ENCODE results near the gene C2CD3. TPM values are rescaled to one million over a fixed set of nuclear protein-coding genes. Genes with fewer than 3 reads are reported as not detected.

Gene C2CD3
- total RNA-seq, 1 donor from 2014 or later, result 23.8 TPM

DNA sequence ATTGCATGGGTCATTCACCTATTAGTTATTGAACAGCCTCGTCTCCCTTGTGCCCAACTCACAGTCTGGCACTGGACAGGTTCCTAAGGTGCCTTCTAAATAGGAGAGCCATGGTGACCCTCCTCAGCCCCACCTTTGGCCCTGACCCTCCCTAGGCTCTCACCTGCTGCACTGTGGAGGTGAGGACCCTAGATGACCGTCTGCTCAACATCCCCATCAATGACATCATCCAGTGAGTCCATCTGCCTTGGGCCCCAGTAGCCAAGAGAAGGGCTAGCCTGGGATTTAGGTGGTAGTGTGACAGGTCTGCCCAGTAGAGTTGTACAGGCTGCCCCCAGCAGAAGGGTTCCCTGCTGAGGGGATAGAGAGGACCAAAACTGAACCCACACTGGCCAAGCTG is 201.7 kb downstream of the C2CD3 start:
- H3K27me3 ChIP-seq, result no peaks in the 10 kb centered on the region
- H3K27ac ChIP-seq, result no peak overlapping the region
- no peak for DNase-seq (ENCODE audit: extremely low spot score in 2 of 2)
- no peaks in the 10 kb centered on the region for H3K9me3 ChIP-seq
- peaks cover 21% of the 10 kb centered on the region for H3K4me1 ChIP-seq
- TF ChIP-seq POLR2AphosphoS5 (IDR thresholded peaks at IDR 0.05; ENCODE audit: insufficient read depth in 1 of 2, low read depth in 1 of 2) (no peak), POLR2A (IDR thresholded peaks at IDR 0.05) (no peak), CTCF (IDR thresholded peaks at IDR 0.05) (no peak)
- intact Hi-C loops (cut with DNase I), result no loop called here
- no peak overlapping the region for H3K4me3 ChIP-seq
- no peaks in the 10 kb centered on the region for H3K36me3 ChIP-seq

DNA sequence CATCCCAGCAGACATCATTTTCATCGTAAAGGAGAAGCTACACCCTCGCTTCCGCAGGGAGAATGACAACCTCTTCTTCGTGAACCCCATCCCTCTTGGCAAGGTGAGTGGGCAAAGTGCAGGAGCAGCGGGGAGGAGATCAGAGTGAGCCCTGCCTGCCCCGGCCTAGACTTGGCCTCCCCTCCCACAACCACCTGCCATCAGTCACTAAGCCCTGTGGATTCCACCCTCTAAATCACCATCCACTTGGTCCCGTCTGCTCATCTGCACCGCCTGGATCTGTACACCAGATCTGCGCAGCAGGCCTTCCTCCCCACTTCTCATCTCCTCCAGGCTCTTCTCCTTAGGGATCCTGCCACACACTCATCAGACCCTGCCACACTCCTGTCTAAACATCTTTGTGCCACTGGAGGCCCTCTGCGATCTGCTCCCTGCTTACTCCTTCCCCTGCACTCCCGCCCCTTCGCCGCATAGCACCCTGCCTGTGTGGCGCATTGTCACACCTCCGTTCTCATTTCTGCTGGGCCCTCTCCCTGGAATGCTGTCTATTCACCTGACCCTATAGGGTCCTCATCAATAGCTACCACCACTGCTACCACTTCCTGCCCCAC is 202.3 kb downstream of the C2CD3 start:
- H3K9me3 ChIP-seq, result no peaks in the 10 kb centered on the region
- DNase-seq (ENCODE audit: extremely low spot score in 2 of 2), result no peak
- H3K4me1 ChIP-seq, result peaks cover 15% of the 10 kb centered on the region
- TF ChIP-seq POLR2A (IDR thresholded peaks at IDR 0.05), result no peak
- TF ChIP-seq POLR2AphosphoS5 (IDR thresholded peaks at IDR 0.05; ENCODE audit: insufficient read depth in 1 of 2, low read depth in 1 of 2), result no peak
- TF ChIP-seq CTCF (IDR thresholded peaks at IDR 0.05), result no peak
- H3K4me3 ChIP-seq, result no peak overlapping the region
- no peaks in the 10 kb centered on the region for H3K27me3 ChIP-seq
- H3K27ac ChIP-seq, result no peak overlapping the region
- intact Hi-C loops (cut with DNase I), result no loop called here
- no peaks in the 10 kb centered on the region for H3K36me3 ChIP-seq

- no peaks in the 10 kb centered on the region for H3K36me3 ChIP-seq
- no peaks in the 10 kb centered on the region for H3K27me3 ChIP-seq
- TF ChIP-seq POLR2AphosphoS5 (IDR thresholded peaks at IDR 0.05; ENCODE audit: insufficient read depth in 1 of 2, low read depth in 1 of 2) (no peak), CTCF (IDR thresholded peaks at IDR 0.05) (no peak), POLR2A (IDR thresholded peaks at IDR 0.05) (no peak)
- H3K4me1 ChIP-seq, result peaks cover 9% of the 10 kb centered on the region
- intact Hi-C loops (cut with DNase I), result no loop called here
- H3K27ac ChIP-seq, result no peak overlapping the region
- DNase-seq (ENCODE audit: extremely low spot score in 2 of 2), result no peak
- H3K4me3 ChIP-seq, result no peak overlapping the region
- no peaks in the 10 kb centered on the region for H3K9me3 ChIP-seq
These were observed 205.1 kb downstream of the C2CD3 start for GRCh38 chr11:73965764-73966121.

DNA sequence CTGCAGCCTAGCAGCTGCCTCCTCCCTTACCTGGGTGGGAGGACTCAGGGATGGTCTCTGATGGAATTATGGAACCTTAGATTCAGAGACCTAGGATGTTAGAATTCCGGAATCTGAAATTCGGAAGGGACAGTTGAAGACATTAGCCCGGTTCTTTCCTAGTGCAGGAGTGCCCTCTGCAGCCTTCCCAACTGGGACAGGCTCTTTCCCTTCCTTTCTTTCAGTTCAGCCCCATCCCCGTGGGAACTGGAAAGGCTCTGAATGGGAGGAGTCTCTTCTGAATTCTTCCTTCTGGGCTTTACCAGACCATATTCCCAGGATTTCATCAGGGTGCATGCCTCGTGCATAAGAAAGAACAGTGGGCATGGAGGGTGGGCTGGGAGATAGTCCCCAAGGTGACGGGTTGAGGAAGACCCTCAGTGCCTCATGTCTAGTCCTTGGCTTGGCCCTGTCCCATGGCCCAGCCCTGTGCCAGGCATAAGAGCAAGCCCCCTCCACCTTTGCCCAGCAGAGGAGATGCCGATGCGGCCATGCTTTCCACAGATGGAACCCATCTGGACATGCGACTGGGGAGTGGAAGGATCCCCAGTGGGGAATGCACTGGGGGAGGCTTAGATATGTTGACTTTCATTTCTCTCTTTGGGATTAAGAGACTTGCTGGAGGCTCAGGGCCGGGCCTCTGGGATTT is 205.6 kb downstream of the C2CD3 start:
- intact Hi-C loops (cut with DNase I), result no loop called here
- Histone ChIP-seq H3K36me3 (no peaks in the 10 kb centered on the region), H3K9me3 (no peaks in the 10 kb centered on the region), H3K27me3 (no peaks in the 10 kb centered on the region), H3K4me1 (peaks cover 9% of the 10 kb centered on the region), H3K4me3 (no peak overlapping the region), H3K27ac (no peak overlapping the region)
- no peak for TF ChIP-seq CTCF (IDR thresholded peaks at IDR 0.05)
- no peak for TF ChIP-seq POLR2A (IDR thresholded peaks at IDR 0.05)
- no peak for TF ChIP-seq POLR2AphosphoS5 (IDR thresholded peaks at IDR 0.05; ENCODE audit: insufficient read depth in 1 of 2, low read depth in 1 of 2)
- DNase-seq (ENCODE audit: extremely low spot score in 2 of 2), result no peak

DNA sequence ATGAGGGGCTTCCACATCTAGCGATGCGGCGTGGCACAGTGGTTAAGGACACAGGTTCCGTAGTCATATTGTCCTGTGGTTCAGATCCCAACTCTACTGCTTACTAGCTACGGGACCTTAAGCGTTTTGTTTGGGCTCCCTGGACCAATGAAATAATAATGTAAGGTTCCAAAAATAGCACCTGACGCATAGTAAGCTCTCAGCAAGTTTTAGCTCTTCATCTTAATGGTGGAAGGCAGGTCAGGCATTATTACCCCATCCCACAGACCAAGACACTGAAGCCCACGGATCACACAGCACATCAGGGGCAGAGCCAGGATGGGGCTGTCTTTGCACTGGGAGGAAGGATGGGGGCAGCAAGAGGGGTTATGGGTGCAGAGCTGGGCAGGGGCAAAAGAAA is 206.9 kb downstream of the C2CD3 start:
- Histone ChIP-seq H3K27me3 (no peaks in the 10 kb centered on the region), H3K4me1 (peaks cover 9% of the 10 kb centered on the region), H3K4me3 (no peak overlapping the region), H3K27ac (no peak overlapping the region), H3K9me3 (no peaks in the 10 kb centered on the region), H3K36me3 (no peaks in the 10 kb centered on the region)
- TF ChIP-seq CTCF (IDR thresholded peaks at IDR 0.05) (no peak), POLR2AphosphoS5 (IDR thresholded peaks at IDR 0.05; ENCODE audit: insufficient read depth in 1 of 2, low read depth in 1 of 2) (no peak), POLR2A (IDR thresholded peaks at IDR 0.05) (no peak)
- no peak for DNase-seq (ENCODE audit: extremely low spot score in 2 of 2)
- intact Hi-C loops (cut with DNase I), result no loop called here
